Measurements from ENCODE around the gene SMTN.
"Not testable (repeated sequence)": the region's sequence is repeated elsewhere in the genome, so short reads cannot be mapped to it uniquely, and the experiment has no call there.

DNA sequence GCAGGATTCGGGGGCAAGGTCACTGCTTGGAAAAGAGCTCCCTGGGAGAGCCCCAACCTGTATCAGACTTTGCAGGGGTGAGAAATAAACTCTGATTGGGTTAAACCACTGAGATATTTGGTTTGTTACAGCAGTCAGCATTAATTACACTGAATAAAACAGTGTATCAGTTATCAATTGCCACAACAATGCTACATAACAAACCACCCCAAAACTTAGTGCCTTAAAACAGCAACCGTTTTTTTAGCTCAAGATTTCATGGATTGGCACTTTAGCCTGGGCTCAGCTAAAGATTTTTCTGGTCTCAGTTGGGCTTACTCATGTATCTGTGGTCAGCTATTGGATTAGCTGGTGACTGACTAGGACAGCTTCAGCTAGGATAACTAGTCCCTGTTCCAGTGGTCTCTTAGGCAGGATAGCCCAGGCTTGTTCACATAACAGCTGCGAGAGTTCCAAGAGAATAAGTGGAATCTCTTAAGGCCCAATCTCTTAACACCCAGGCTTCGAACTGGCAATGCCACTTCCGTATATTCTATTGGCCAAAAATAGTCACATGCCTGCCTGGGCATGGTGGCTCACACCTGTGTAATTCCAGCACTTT lies 7.5 kb upstream of the SMTN start:
- TF ChIP-seq, protein P1, sequence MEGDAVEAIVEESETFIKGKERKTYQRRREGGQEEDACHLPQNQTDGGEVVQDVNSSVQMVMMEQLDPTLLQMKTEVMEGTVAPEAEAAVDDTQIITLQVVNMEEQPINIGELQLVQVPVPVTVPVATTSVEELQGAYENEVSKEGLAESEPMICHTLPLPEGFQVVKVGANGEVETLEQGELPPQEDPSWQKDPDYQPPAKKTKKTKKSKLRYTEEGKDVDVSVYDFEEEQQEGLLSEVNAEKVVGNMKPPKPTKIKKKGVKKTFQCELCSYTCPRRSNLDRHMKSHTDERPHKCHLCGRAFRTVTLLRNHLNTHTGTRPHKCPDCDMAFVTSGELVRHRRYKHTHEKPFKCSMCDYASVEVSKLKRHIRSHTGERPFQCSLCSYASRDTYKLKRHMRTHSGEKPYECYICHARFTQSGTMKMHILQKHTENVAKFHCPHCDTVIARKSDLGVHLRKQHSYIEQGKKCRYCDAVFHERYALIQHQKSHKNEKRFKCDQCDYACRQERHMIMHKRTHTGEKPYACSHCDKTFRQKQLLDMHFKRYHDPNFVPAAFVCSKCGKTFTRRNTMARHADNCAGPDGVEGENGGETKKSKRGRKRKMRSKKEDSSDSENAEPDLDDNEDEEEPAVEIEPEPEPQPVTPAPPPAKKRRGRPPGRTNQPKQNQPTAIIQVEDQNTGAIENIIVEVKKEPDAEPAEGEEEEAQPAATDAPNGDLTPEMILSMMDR (conservative IDR thresholded peaks at IDR 0.05), result not testable (repeated sequence)
- not testable (repeated sequence) for TF ChIP-seq EZH2 (IDR thresholded peaks at IDR 0.05; ENCODE audit: low read depth)
